K562 (cell line): ENCODE measurements around the gene AIFM3. TPM values are rescaled to one million over a fixed set of nuclear protein-coding genes. Genes with fewer than 3 reads are reported as not detected.

Experiments used
- ARID1B ChIP-seq: fragments of 450-650 bp; IDR thresholded peaks from 2 replicates; pipeline ENCODE4 v1.6.1; 2016; ENCODE audit warnings: antibody characterized with exemption, mild to moderate bottlenecking, inconsistent platforms
- DNMT1 ChIP-seq: fragments of 450-650 bp; IDR thresholded peaks from 2 replicates; pipeline ENCODE4 v1.6.1; 2016; ENCODE audit warnings: antibody characterized with exemption, mild to moderate bottlenecking
- ESRRA ChIP-seq: fragments of 450-650 bp; IDR thresholded peaks from 2 replicates; pipeline ENCODE4 v1.6.1; 2014; ENCODE audit warnings: low read depth, mild to moderate bottlenecking, moderate library complexity, borderline replicate concordance
- FIP1L1 ChIP-seq: fragments of 200-400 bp; formaldehyde crosslinking; IDR thresholded peaks from 2 replicates; pipeline ENCODE4 v1.6.1; 2018; ENCODE audit warnings: mild to moderate bottlenecking, low read depth, low read length; ENCODE audit not compliant: poor library complexity, severe bottlenecking
- FOXJ3 ChIP-seq: sonication (generic); formaldehyde crosslinking; IDR thresholded peaks from 2 replicates; pipeline ENCODE4 v1.4.0; 2020; ENCODE audit warnings: mild to moderate bottlenecking, missing genetic modification reagents
- FOXP1 ChIP-seq: sonication (generic); formaldehyde crosslinking; IDR thresholded peaks from 2 replicates; pipeline ENCODE4 v1.8.0; 2022; ENCODE audit warnings: mild to moderate bottlenecking, missing genetic modification reagents
- GATA2 ChIP-seq: sonication (generic); formaldehyde crosslinking; IDR thresholded peaks from 2 replicates; pipeline ENCODE4 v1.4.0; 2020; ENCODE audit warnings: mild to moderate bottlenecking, missing genetic modification reagents
- GATAD2B ChIP-seq: fragments of 450-650 bp; IDR thresholded peaks from 2 replicates; pipeline ENCODE4 v1.6.1; 2017; ENCODE audit warnings: mild to moderate bottlenecking, borderline replicate concordance
- HDAC2 ChIP-seq: fragments of 450-650 bp; IDR thresholded peaks from 2 replicates; pipeline ENCODE4 v1.6.1; 2016; ENCODE audit warnings: mild to moderate bottlenecking
- KAT7 ChIP-seq: sonication (generic); formaldehyde crosslinking; IDR thresholded peaks from 2 replicates; pipeline ENCODE4 v1.8.0; 2022; ENCODE audit warnings: missing genetic modification reagents, mild to moderate bottlenecking, borderline replicate concordance
- KDM1A ChIP-seq, 2 experiments: fragments of 450-650 bp; IDR thresholded peaks; 2 replicates each; pipeline ENCODE4 v1.6.1; 2016; ENCODE audit warnings: mild to moderate bottlenecking in 2 of 2
- MXD1 ChIP-seq: fragments of 250-450 bp; sonication (Bioruptor Pico); IDR thresholded peaks from 2 replicates; pipeline ENCODE4 v1.8.0; 2021; ENCODE audit warnings: borderline replicate concordance, mild to moderate bottlenecking, moderate library complexity; ENCODE audit not compliant: poor library complexity, severe bottlenecking
- NFXL1 ChIP-seq: fragments of 450-650 bp; formaldehyde crosslinking; IDR thresholded peaks from 2 replicates; pipeline ENCODE4 v1.4.0; 2021; ENCODE audit warnings: mild to moderate bottlenecking
- PHF8 ChIP-seq: fragments of 200-600 bp; sonication (generic); IDR thresholded peaks from 2 replicates; pipeline ENCODE4 v1.6.1; 2012; ENCODE audit warnings: mixed run types, mild to moderate bottlenecking, inconsistent platforms, low read length, moderate library complexity, borderline replicate concordance
- SMAD3 ChIP-seq: fragments of 450-650 bp; formaldehyde crosslinking; conservative IDR thresholded peaks from 2 replicates; pipeline ENCODE4 v1.4.0; 2020; ENCODE audit warnings: mild to moderate bottlenecking
- THRAP3 ChIP-seq: fragments of 450-650 bp; IDR thresholded peaks from 2 replicates; pipeline ENCODE4 v1.6.1; 2016; ENCODE audit warnings: mild to moderate bottlenecking, inconsistent platforms, borderline replicate concordance
- ZNF23 ChIP-seq: fragments of 250-450 bp; sonication (Bioruptor Pico); IDR thresholded peaks from 2 replicates; pipeline ENCODE4 v1.4.0; 2020; ENCODE audit warnings: mild to moderate bottlenecking
- ZNF24 ChIP-seq: fragments of 450-650 bp; IDR thresholded peaks from 2 replicates; pipeline ENCODE4 v1.6.1; 2016
- ZNF384 ChIP-seq: IDR thresholded peaks from 2 replicates; pipeline ENCODE4 v1.6.1; 2012; ENCODE audit warnings: low read depth, low read length, improper control_type of control experiment
- ZSCAN29 ChIP-seq: fragments of 450-650 bp; IDR thresholded peaks from 2 replicates; pipeline ENCODE4 v1.6.1; 2017
- polyA plus RNA-seq, 8 experiments: library from polyadenylated mRNA; depleted of rRNA in 4 of 8; stranded (reverse) in 5 of 8; unstranded in 3 of 8; fragments of >200 nt; fragmentation: Nextera tagmentation in 2 of 8; fragmentation: Illumina TruSeq in 1 of 8; extraction: Ambion mirVana in 2 of 8; extraction: Trizol in 1 of 8; gene quantifications; 2 replicates each; pipeline versions ENCODE4 v1.2.1 to v1.2.3, GENCODE V29; 2011 to 2014; ENCODE audit warnings: inconsistent platforms in 1 of 8, missing spikeins in 1 of 8
- total RNA-seq, 7 experiments: library from RNA; depleted of rRNA in 6 of 7; stranded (reverse); fragments of >200 nt in 6 of 7; fragmentation: Illumina TruSeq in 2 of 7; extraction: Trizol in 2 of 7; gene quantifications; 2 replicates each; pipeline versions ENCODE4 v1.2.1 to v1.2.3, GENCODE V29; 2011 to 2021; ENCODE audit warnings: low replicate concordance in 1 of 7
- TF ChIP-seq, protein P1 (sequence below): sonication (generic); formaldehyde crosslinking; IDR thresholded peaks from 2 replicates; pipeline ENCODE4 v1.8.0; 2022; ENCODE audit warnings: missing genetic modification reagents, mild to moderate bottlenecking, borderline replicate concordance
- TF ChIP-seq, protein P2 (sequence below): IDR thresholded peaks from 2 replicates; pipeline ENCODE4 v1.6.1; 2014; ENCODE audit warnings: antibody characterized with exemption
- TF ChIP-seq, protein P3 (sequence below): sonication (generic); formaldehyde crosslinking; IDR thresholded peaks from 2 replicates; pipeline ENCODE4 v1.8.1; 2023; ENCODE audit warnings: mild to moderate bottlenecking, missing genetic modification reagents

The AIFM3 gene
- total and polyA plus RNA-seq, 9 of the 15 experiments (the other 6 are each of a cell fraction or from before 2014, with no cell fraction given) = 0.03 to 0.20 (median 0.07) TPM; not detected in 1

DNA sequence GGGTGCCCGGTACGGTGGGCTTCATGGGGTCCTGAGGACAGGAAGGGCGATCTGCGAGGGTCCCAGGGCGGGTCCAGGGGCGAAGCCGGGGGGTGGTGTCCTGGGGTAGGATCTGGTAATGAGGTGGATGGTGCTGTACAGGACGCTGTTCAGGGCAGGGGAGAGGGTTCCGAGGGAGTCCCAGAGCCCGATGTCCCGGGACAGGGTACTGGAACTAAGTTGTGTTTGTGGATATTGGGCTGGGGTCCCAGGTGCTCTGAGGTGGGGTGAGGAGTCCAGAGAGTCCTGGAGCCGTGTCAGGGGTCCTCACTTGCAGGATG lies 15.5 kb downstream of the AIFM3 start (continued):
- TF ChIP-seq, protein P1, sequence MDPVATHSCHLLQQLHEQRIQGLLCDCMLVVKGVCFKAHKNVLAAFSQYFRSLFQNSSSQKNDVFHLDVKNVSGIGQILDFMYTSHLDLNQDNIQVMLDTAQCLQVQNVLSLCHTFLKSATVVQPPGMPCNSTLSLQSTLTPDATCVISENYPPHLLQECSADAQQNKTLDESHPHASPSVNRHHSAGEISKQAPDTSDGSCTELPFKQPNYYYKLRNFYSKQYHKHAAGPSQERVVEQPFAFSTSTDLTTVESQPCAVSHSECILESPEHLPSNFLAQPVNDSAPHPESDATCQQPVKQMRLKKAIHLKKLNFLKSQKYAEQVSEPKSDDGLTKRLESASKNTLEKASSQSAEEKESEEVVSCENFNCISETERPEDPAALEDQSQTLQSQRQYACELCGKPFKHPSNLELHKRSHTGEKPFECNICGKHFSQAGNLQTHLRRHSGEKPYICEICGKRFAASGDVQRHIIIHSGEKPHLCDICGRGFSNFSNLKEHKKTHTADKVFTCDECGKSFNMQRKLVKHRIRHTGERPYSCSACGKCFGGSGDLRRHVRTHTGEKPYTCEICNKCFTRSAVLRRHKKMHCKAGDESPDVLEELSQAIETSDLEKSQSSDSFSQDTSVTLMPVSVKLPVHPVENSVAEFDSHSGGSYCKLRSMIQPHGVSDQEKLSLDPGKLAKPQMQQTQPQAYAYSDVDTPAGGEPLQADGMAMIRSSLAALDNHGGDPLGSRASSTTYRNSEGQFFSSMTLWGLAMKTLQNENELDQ (CRISPR knock-in tag) = no peak
- TF ChIP-seq ZNF384 (no peak), FOXJ3 (CRISPR knock-in tag) (no peak), GATAD2B (no peak), NFXL1 (CRISPR knock-in tag) (no peak), KDM1A (IDR thresholded peaks at IDR 0.05) (no peak), KAT7 (CRISPR knock-in tag) (no peak), ARID1B (no peak), ZSCAN29 (no peak), ESRRA (no peak), FIP1L1 (no peak), THRAP3 (no peak), GATA2 (CRISPR knock-in tag) (no peak), PHF8 (no peak), DNMT1 (no peak), HDAC2 (no peak), FOXP1 (CRISPR knock-in tag) (no peak), SMAD3 (CRISPR knock-in tag) (no peak; the same call in 1 of the 2 replicates), ZNF23 (CRISPR knock-in tag) (no peak), ZNF24 (no peak), MXD1 (CRISPR knock-in tag) (peak; percentile 3)
- TF ChIP-seq, protein P2, sequence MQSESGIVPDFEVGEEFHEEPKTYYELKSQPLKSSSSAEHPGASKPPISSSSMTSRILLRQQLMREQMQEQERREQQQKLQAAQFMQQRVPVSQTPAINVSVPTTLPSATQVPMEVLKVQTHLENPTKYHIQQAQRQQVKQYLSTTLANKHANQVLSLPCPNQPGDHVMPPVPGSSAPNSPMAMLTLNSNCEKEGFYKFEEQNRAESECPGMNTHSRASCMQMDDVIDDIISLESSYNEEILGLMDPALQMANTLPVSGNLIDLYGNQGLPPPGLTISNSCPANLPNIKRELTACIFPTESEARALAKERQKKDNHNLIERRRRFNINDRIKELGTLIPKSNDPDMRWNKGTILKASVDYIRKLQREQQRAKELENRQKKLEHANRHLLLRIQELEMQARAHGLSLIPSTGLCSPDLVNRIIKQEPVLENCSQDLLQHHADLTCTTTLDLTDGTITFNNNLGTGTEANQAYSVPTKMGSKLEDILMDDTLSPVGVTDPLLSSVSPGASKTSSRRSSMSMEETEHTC = no peak
- TF ChIP-seq, protein P3, sequence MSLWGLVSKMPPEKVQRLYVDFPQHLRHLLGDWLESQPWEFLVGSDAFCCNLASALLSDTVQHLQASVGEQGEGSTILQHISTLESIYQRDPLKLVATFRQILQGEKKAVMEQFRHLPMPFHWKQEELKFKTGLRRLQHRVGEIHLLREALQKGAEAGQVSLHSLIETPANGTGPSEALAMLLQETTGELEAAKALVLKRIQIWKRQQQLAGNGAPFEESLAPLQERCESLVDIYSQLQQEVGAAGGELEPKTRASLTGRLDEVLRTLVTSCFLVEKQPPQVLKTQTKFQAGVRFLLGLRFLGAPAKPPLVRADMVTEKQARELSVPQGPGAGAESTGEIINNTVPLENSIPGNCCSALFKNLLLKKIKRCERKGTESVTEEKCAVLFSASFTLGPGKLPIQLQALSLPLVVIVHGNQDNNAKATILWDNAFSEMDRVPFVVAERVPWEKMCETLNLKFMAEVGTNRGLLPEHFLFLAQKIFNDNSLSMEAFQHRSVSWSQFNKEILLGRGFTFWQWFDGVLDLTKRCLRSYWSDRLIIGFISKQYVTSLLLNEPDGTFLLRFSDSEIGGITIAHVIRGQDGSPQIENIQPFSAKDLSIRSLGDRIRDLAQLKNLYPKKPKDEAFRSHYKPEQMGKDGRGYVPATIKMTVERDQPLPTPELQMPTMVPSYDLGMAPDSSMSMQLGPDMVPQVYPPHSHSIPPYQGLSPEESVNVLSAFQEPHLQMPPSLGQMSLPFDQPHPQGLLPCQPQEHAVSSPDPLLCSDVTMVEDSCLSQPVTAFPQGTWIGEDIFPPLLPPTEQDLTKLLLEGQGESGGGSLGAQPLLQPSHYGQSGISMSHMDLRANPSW (CRISPR knock-in tag) = no peak
